K562 (cell line): ENCODE results near the gene LGALS8. TPM values are rescaled to one million over a fixed set of nuclear protein-coding genes. Genes with fewer than 3 reads are reported as not detected.

Experiments
- CCNT2 ChIP-seq: IDR thresholded peaks from 2 replicates; pipeline ENCODE4 v1.6.1; 2011; ENCODE audit warnings: borderline replicate concordance, low read depth, mild to moderate bottlenecking, moderate library complexity, mixed read lengths, low read length; ENCODE audit not compliant: insufficient read length; ENCODE audit errors: extremely low read depth
- CREBBP ChIP-seq: IDR thresholded peaks from one replicate; pipeline ENCODE4 v1.6.1; 2012; ENCODE audit warnings: low read depth, mild to moderate bottlenecking, control low read depth, inconsistent platforms, low read length
- KAT8 ChIP-seq: fragments of 450-650 bp; IDR thresholded peaks from 2 replicates; pipeline ENCODE4 v1.6.1; 2016; ENCODE audit warnings: low read depth, mild to moderate bottlenecking
- MCM2 ChIP-seq: fragments of 450-650 bp; IDR thresholded peaks from 2 replicates; pipeline ENCODE4 v1.6.1; 2017; ENCODE audit warnings: low read depth, mild to moderate bottlenecking
- MTA2 ChIP-seq: fragments of 450-650 bp; IDR thresholded peaks from 2 replicates; pipeline ENCODE4 v1.6.1; 2016; ENCODE audit warnings: low read depth
- NFXL1 ChIP-seq: fragments of 450-650 bp; formaldehyde crosslinking; IDR thresholded peaks from 2 replicates; pipeline ENCODE4 v1.4.0; 2021; ENCODE audit warnings: mild to moderate bottlenecking
- RBM14 ChIP-seq: fragments of 200-400 bp; formaldehyde crosslinking; IDR thresholded peaks from 2 replicates; pipeline ENCODE4 v1.6.1; 2018; ENCODE audit warnings: low read depth, mild to moderate bottlenecking, low read length, moderate library complexity, borderline replicate concordance; ENCODE audit not compliant: insufficient read depth
- SIRT6 ChIP-seq: IDR thresholded peaks from one replicate; pipeline ENCODE4 v1.6.1; 2012; ENCODE audit warnings: low read depth, mild to moderate bottlenecking, control low read depth, inconsistent platforms, low read length, moderate library complexity
- TOE1 ChIP-seq, 2 experiments: fragments of 450-650 bp in 1 of 2; sonication (generic) in 1 of 2; formaldehyde crosslinking in 1 of 2; IDR thresholded peaks; 2 replicates each; pipeline versions ENCODE4 v1.7.1 to v1.8.0; 2016 to 2022; ENCODE audit warnings: borderline replicate concordance in 2 of 2, mild to moderate bottlenecking in 2 of 2, antibody characterized with exemption in 1 of 2, inconsistent platforms in 1 of 2, low read depth in 1 of 2, missing genetic modification reagents in 1 of 2, moderate library complexity in 1 of 2
- ZBTB1 ChIP-seq: sonication (generic); formaldehyde crosslinking; IDR thresholded peaks from 2 replicates; pipeline ENCODE4 v1.8.1; 2023; ENCODE audit warnings: missing genetic modification reagents, low read depth, mild to moderate bottlenecking, borderline replicate concordance
- ZBTB12 ChIP-seq: fragments of 250-450 bp; sonication (Bioruptor Pico); IDR thresholded peaks from 2 replicates; pipeline ENCODE4 v1.4.0; 2020
- ZBTB5 ChIP-seq: fragments of 450-650 bp; IDR thresholded peaks from 2 replicates; pipeline ENCODE4 v1.6.1; 2017; ENCODE audit warnings: antibody characterized with exemption
- ZNF134 ChIP-seq: fragments of 250-450 bp; sonication (Bioruptor Pico); conservative IDR thresholded peaks from 2 replicates; pipeline ENCODE4 v1.4.0; 2020
- ZNF212 ChIP-seq: fragments of 450-650 bp; formaldehyde crosslinking; IDR thresholded peaks from 2 replicates; pipeline ENCODE4 v1.4.0; 2020; ENCODE audit warnings: mild to moderate bottlenecking
- polyA plus RNA-seq, 8 experiments: library from polyadenylated mRNA; depleted of rRNA in 4 of 8; stranded (reverse) in 5 of 8; unstranded in 3 of 8; fragments of >200 nt; fragmentation: Nextera tagmentation in 2 of 8; fragmentation: Illumina TruSeq in 1 of 8; extraction: Ambion mirVana in 2 of 8; extraction: Trizol in 1 of 8; gene quantifications; 2 replicates each; pipeline versions ENCODE4 v1.2.1 to v1.2.3, GENCODE V29; 2011 to 2014; ENCODE audit warnings: inconsistent platforms in 1 of 8, missing spikeins in 1 of 8
- total RNA-seq, 7 experiments: library from RNA; depleted of rRNA in 6 of 7; stranded (reverse); fragments of >200 nt in 6 of 7; fragmentation: Illumina TruSeq in 2 of 7; extraction: Trizol in 2 of 7; gene quantifications; 2 replicates each; pipeline versions ENCODE4 v1.2.1 to v1.2.3, GENCODE V29; 2011 to 2021; ENCODE audit warnings: low replicate concordance in 1 of 7
- TF ChIP-seq, protein P1 (sequence below): fragments of 250-450 bp; sonication (Bioruptor Pico); IDR thresholded peaks from 2 replicates; pipeline ENCODE4 v1.4.0; 2020; ENCODE audit warnings: mild to moderate bottlenecking, moderate library complexity, borderline replicate concordance
- TF ChIP-seq, protein P2 (sequence below): sonication (generic); formaldehyde crosslinking; IDR thresholded peaks from 2 replicates; pipeline ENCODE4 v1.8.0; 2022; ENCODE audit warnings: mild to moderate bottlenecking, missing genetic modification reagents

The LGALS8 gene
- total and polyA plus RNA-seq, 9 of the 15 experiments (the other 6 are each of a cell fraction or from before 2014, with no cell fraction given) = 57.4 to 87.7 (median 70.3) TPM

DNA sequence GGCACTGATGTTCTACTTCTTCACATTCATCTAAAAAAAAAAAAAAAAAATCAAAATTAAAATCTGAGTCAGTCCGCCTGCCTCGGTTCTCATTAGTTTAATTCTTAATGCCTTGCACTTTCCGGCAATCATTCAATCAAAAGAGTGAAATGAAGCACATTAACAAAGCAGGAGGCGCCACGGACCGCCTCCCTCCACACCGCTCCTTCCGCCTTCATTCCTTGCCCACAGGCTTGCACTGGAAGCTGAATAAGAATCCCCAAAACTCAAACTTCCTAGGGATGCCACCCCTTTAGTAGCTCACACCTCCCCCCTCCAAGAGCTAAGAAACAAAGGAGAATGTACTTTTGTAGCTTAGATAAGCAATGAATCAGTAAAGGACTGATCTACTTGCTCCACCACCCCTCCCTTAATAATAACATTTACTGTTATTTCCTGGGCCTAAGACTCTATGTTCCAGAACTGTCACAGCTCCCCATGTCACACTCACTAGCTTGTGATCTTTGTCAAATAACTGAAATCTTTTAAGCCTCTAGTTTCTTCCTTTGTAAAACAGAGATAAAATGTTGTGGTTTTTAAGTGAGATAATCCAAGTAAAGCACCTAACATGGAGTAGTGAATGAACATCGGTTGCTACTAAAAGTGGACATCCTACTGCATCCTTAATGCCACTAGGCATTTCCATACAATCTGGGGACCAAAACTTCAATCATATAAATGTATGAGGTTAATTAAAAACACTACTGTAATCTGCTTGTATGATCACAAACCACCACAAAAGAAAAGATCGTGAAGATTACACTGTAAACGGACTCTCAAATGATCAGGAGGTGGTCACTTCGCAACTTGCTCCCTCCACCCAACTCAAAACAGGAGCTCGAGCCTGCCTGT, 27.4 kb downstream of the LGALS8 start (continued):
- no peak for TF ChIP-seq CREBBP
- no peak for TF ChIP-seq ZBTB5
- no peak for TF ChIP-seq ZBTB1 (CRISPR knock-in tag)
- no peak for TF ChIP-seq NFXL1
- TF ChIP-seq ZBTB12 (CRISPR knock-in tag) = no peak
- no peak for TF ChIP-seq TOE1 (IDR thresholded peaks at IDR 0.05; ENCODE audit: borderline replicate concordance)
- TF ChIP-seq TOE1 (CRISPR knock-in tag; IDR thresholded peaks at IDR 0.05; ENCODE audit: borderline replicate concordance, low read depth) = no peak
- no peak for TF ChIP-seq RBM14
- TF ChIP-seq ZNF212 (CRISPR knock-in tag) = no peak
- no peak for TF ChIP-seq SIRT6
- no peak for TF ChIP-seq MTA2
- no peak for TF ChIP-seq MCM2
- no peak; the same call in 1 of the 2 replicates for TF ChIP-seq ZNF134 (CRISPR knock-in tag)
- no peak for TF ChIP-seq CCNT2
- TF ChIP-seq, protein P1, sequence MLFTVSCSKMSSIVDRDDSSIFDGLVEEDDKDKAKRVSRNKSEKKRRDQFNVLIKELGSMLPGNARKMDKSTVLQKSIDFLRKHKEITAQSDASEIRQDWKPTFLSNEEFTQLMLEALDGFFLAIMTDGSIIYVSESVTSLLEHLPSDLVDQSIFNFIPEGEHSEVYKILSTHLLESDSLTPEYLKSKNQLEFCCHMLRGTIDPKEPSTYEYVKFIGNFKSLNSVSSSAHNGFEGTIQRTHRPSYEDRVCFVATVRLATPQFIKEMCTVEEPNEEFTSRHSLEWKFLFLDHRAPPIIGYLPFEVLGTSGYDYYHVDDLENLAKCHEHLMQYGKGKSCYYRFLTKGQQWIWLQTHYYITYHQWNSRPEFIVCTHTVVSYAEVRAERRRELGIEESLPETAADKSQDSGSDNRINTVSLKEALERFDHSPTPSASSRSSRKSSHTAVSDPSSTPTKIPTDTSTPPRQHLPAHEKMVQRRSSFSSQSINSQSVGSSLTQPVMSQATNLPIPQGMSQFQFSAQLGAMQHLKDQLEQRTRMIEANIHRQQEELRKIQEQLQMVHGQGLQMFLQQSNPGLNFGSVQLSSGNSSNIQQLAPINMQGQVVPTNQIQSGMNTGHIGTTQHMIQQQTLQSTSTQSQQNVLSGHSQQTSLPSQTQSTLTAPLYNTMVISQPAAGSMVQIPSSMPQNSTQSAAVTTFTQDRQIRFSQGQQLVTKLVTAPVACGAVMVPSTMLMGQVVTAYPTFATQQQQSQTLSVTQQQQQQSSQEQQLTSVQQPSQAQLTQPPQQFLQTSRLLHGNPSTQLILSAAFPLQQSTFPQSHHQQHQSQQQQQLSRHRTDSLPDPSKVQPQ (CRISPR knock-in tag) = no peak
- TF ChIP-seq, protein P2, sequence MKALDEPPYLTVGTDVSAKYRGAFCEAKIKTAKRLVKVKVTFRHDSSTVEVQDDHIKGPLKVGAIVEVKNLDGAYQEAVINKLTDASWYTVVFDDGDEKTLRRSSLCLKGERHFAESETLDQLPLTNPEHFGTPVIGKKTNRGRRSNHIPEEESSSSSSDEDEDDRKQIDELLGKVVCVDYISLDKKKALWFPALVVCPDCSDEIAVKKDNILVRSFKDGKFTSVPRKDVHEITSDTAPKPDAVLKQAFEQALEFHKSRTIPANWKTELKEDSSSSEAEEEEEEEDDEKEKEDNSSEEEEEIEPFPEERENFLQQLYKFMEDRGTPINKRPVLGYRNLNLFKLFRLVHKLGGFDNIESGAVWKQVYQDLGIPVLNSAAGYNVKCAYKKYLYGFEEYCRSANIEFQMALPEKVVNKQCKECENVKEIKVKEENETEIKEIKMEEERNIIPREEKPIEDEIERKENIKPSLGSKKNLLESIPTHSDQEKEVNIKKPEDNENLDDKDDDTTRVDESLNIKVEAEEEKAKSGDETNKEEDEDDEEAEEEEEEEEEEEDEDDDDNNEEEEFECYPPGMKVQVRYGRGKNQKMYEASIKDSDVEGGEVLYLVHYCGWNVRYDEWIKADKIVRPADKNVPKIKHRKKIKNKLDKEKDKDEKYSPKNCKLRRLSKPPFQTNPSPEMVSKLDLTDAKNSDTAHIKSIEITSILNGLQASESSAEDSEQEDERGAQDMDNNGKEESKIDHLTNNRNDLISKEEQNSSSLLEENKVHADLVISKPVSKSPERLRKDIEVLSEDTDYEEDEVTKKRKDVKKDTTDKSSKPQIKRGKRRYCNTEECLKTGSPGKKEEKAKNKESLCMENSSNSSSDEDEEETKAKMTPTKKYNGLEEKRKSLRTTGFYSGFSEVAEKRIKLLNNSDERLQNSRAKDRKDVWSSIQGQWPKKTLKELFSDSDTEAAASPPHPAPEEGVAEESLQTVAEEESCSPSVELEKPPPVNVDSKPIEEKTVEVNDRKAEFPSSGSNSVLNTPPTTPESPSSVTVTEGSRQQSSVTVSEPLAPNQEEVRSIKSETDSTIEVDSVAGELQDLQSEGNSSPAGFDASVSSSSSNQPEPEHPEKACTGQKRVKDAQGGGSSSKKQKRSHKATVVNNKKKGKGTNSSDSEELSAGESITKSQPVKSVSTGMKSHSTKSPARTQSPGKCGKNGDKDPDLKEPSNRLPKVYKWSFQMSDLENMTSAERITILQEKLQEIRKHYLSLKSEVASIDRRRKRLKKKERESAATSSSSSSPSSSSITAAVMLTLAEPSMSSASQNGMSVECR (CRISPR knock-in tag) = no peak
- no peak for TF ChIP-seq KAT8
